HepG2 (cell line): ENCODE measurements around the gene CDKL2. TPM values are rescaled to one million over a fixed set of nuclear protein-coding genes. Genes with fewer than 3 reads are reported as not detected.

Experiments used
- ATAC-seq: fragments of 200-7000 bp; cut with Tn5 transposase; 3 replicates; pipeline ENCODE4 v1.9.1; 2020; ENCODE audit warnings: mild to moderate bottlenecking, moderate library complexity
- BruUV-seq: library from RNA; stranded (reverse); fragments of 400-500 nt; replicated peaks from 2 replicates; lab custom pipeline; 2021; lab: Mats Ljungman, UMichigan
- CTCF ChIA-PET: fragments of 300-600 bp; formaldehyde crosslinking; extraction: SDS; loops from one replicate; lab custom pipeline; 2021; ENCODE audit warnings: low total read pairs, inconsistent platforms, low intra/inter-chr PET ratio; lab: Yijun Ruan, JAX
- POLR2A ChIA-PET: fragments of 350-600 bp; sonication (Branson Sonifier 250); formaldehyde crosslinking; loops from one replicate; lab custom pipeline; 2020; ENCODE audit warnings: antibody characterized with exemption, inconsistent platforms; lab: Yijun Ruan, JAX
- DNase-seq: peaks from one replicate; pipeline ENCODE4 v3.0.0-alpha.2; 2015; ENCODE audit warnings: low spot score
- FAIRE-seq: peaks from 3 replicates; lab custom pipeline; 2011; peaks lifted over from hg19 to GRCh38; lab: Jason Lieb, UNC
- H2AFZ ChIP-seq: one replicate; pipeline ENCODE4 v1.6.1; 2011; ENCODE audit warnings: low read length, inconsistent platforms
- H3K27ac ChIP-seq: fragments of 300-600 bp; 3 replicates; pipeline ENCODE4 v1.8.0; 2011; ENCODE audit warnings: mixed run types, mild to moderate bottlenecking, mixed read lengths, low read length, inconsistent platforms; ENCODE audit not compliant: insufficient read depth; ENCODE audit errors: extremely low read length
- H3K27me3 ChIP-seq, 2 experiments: fragments of 200-600 bp in 1 of 2; 2 replicates in 1 of 2; 3 replicates in 1 of 2; pipeline versions ENCODE4 v1.6.0 to v1.8.0; 2011; ENCODE audit warnings: low read length in 2 of 2, mild to moderate bottlenecking in 2 of 2, moderate library complexity in 2 of 2, inconsistent platforms in 1 of 2; ENCODE audit not compliant: insufficient read depth in 2 of 2, control insufficient read depth in 1 of 2
- H3K36me3 ChIP-seq, 2 experiments: fragments of 200-600 bp in 1 of 2; replicated peaks in 1 of 2; 2 replicates in 1 of 2; 3 replicates in 1 of 2; pipeline versions ENCODE4 v1.5.1 to v1.8.0; 2011; ENCODE audit warnings: low read length in 2 of 2, inconsistent platforms in 1 of 2; ENCODE audit not compliant: insufficient read depth in 2 of 2, control insufficient read depth in 1 of 2
- H3K4me1 ChIP-seq: 2 replicates; pipeline ENCODE4 v1.5.1; 2012; ENCODE audit warnings: low read length, inconsistent platforms; ENCODE audit not compliant: insufficient read depth
- H3K4me2 ChIP-seq: 2 replicates; pipeline ENCODE4 v1.6.0; 2011; ENCODE audit warnings: low read depth, low read length, inconsistent platforms
- H3K4me3 ChIP-seq, 3 experiments: fragments of 200-600 bp in 1 of 3; sonication (generic), shearing (Covaris generic) in 1 of 3; replicated peaks in 1 of 3; 2 replicates each; pipeline ENCODE4 v1.5.1; 2011 to 2016; ENCODE audit warnings: low read length in 3 of 3, inconsistent platforms in 2 of 3, low read depth in 2 of 3, mild to moderate bottlenecking in 2 of 3, control low read depth in 1 of 3, mixed read lengths in 1 of 3; ENCODE audit not compliant: insufficient read depth in 1 of 3
- H3K79me2 ChIP-seq: one replicate; pipeline ENCODE4 v1.6.1; 2011; ENCODE audit warnings: low read length, inconsistent platforms; ENCODE audit not compliant: insufficient read depth
- H3K9ac ChIP-seq: 2 replicates; pipeline ENCODE4 v1.6.0; 2011; ENCODE audit warnings: mild to moderate bottlenecking, low read depth, low read length, inconsistent platforms; ENCODE audit not compliant: insufficient read depth
- H3K9me3 ChIP-seq: 2 replicates; pipeline ENCODE4 v1.5.1; 2012; ENCODE audit warnings: mild to moderate bottlenecking, low read length
- H4K20me1 ChIP-seq: 2 replicates; pipeline ENCODE4 v1.6.0; 2011; ENCODE audit warnings: inconsistent platforms, mild to moderate bottlenecking, low read length, moderate library complexity; ENCODE audit not compliant: insufficient read depth
- KIAA2018 ChIP-seq: sonication (generic); formaldehyde crosslinking; IDR thresholded peaks from 2 replicates; pipeline ENCODE4 v1.5.0; 2020; ENCODE audit warnings: mild to moderate bottlenecking, missing genetic modification reagents, borderline replicate concordance
- TFE3 ChIP-seq: IDR thresholded peaks from 2 replicates; pipeline ENCODE4 v1.6.1; 2016
- XBP1 ChIP-seq: sonication (generic); formaldehyde crosslinking; IDR thresholded peaks from 2 replicates; pipeline ENCODE4 v1.5.0; 2020; ENCODE audit warnings: missing genetic modification reagents
- ZNF549 ChIP-seq: sonication (generic); formaldehyde crosslinking; IDR thresholded peaks from 2 replicates; pipeline ENCODE4 v1.5.0; 2020; ENCODE audit warnings: missing genetic modification reagents
- WGBS: methylation state at CpG from one replicate; pipeline ENCODE4 v1.1.6; 2017; ENCODE audit warnings: low lambda C conversion rate; 5-methylcytosine and 5-hydroxymethylcytosine counted together
- in situ Hi-C: cut with HindIII; loops from 2 replicates; pipeline ENCODE4 v1.10.0; 2017; ENCODE audit warnings: low pct_unique_long_range_greater_than_20kb; ENCODE audit not compliant: extremely low pct_ligation_motif_present
- intact Hi-C: fragments of 100-400 bp; cut with micrococcal nuclease; formaldehyde crosslinking; loops from one replicate; pipeline ENCODE4 v1.10.0; 2022; ENCODE audit not compliant: unreplicated experiment
- polyA plus RNA-seq, 8 experiments: library from polyadenylated mRNA; depleted of rRNA in 3 of 8; stranded (reverse) in 7 of 8; unstranded in 1 of 8; fragments of >200 nt; fragmentation: Illumina TruSeq in 4 of 8; extraction: Trizol in 4 of 8; gene quantifications; 2 replicates each; pipeline versions ENCODE4 v1.2.1 to v1.2.3, GENCODE V29; 2011 to 2016; ENCODE audit warnings: low read depth in 4 of 8, missing spikeins in 1 of 8, mixed read lengths in 1 of 8; ENCODE audit not compliant: insufficient read depth in 1 of 8
- total RNA-seq, 5 experiments: library from RNA; depleted of rRNA; stranded (reverse); fragments of >200 nt; fragmentation: Illumina TruSeq; extraction: Trizol; gene quantifications; 2 replicates each; pipeline ENCODE4 v1.2.3, GENCODE V29; 2016; ENCODE audit warnings: low read depth in 1 of 5

The CDKL2 gene
- total and polyA plus RNA-seq, 2 of the 13 experiments (the other 11 are each of a cell fraction or from before 2014, with no cell fraction given): not detected

- TF ChIP-seq KIAA2018 (no peak), TFE3 (no peak)
Observed at GRCh38 chr4:75658876-75659275, 28.5 kb upstream of the CDKL2 start (continued).

GRCh38 chr4:75655562-75655961 lies 25.2 kb upstream of the CDKL2 start:
- no peak for ATAC-seq
- no peaks in the 10 kb centered on the region for H3K9me3 ChIP-seq
- no peak for DNase-seq
- H4K20me1 ChIP-seq: peaks cover 10% of the 10 kb centered on the region
- CTCF ChIA-PET: no interaction called here
- H2AFZ ChIP-seq: no peak overlapping the region
- no TSS peak for BruUV-seq
- peaks cover 27% of the 10 kb centered on the region for H3K79me2 ChIP-seq
- H3K9ac ChIP-seq: no peak overlapping the region
- intact Hi-C loops: no loop called here
- no peak overlapping the region for H3K27ac ChIP-seq
- no peaks in the 10 kb centered on the region for H3K27me3 ChIP-seq
- TF ChIP-seq ZNF549 (CRISPR knock-in tag) (no peak), XBP1 (CRISPR knock-in tag) (no peak)
- TF ChIP-seq, all 625 proteins: peak for 0
- in situ Hi-C loops: loop anchor here (10.0 kb wide), 1 partner anchor 49 kb away; no protein-coding TSS in a partner anchor
- POLR2A ChIA-PET: no interaction called here
- FAIRE-seq: no peak
- WGBS: 97% methylated on average over 2 of the region's 2 CpGs
- Histone ChIP-seq H3K36me3 (peaks cover 9 to 67% of the 10 kb centered on the region in 2 experiments), H3K4me3 (no peak overlapping the region), H3K4me1 (0 out of 2 replicates have a peak, but pooled peaks cover 4% of the 10 kb centered on the region), H3K4me2 (no peak overlapping the region)
